K562 (cell line): Measurements from ENCODE around the gene DCUN1D2. TPM values are rescaled to one million over a fixed set of nuclear protein-coding genes. Genes with fewer than 3 reads are reported as not detected.

Source experiments
- ATAC-seq: fragments of 200-7000 bp; cut with Tn5 transposase; 3 replicates; pipeline ENCODE4 v1.9.1; 2020; ENCODE audit warnings: moderate library complexity
- BruUV-seq: library from RNA; stranded (reverse); fragments of 400-500 nt; replicated peaks from 2 replicates; lab custom pipeline; 2021; lab: Mats Ljungman, UMichigan
- CTCF ChIA-PET: fragments of 300-600 bp; formaldehyde crosslinking; extraction: SDS; loops from one replicate; lab custom pipeline; 2021; ENCODE audit warnings: low intra/inter-chr PET ratio; lab: Yijun Ruan, JAX
- POLR2A ChIA-PET: fragments of 300-600, 350-650 bp; sonication (Branson Sonifier 250); formaldehyde crosslinking; extraction: SDS; loops from one replicate; lab custom pipeline; 2021; ENCODE audit warnings: antibody characterized with exemption, inconsistent platforms; lab: Yijun Ruan, JAX
- DNase-seq, 4 experiments: peaks; one replicate each; pipeline versions ENCODE4 v3.0.0 to v3.0.0-alpha.2; 2011 to 2018; ENCODE audit warnings: low spot score in 3 of 4, mixed read lengths in 3 of 4; ENCODE audit errors: extremely low read depth in 1 of 4
- FAIRE-seq: peaks from 2 replicates; lab custom pipeline; 2011; peaks lifted over from hg19 to GRCh38; lab: Jason Lieb, UNC
- H2AFZ ChIP-seq: 2 replicates; pipeline ENCODE4 v1.6.0; 2011; ENCODE audit warnings: low read depth, low read length, control low read depth, inconsistent platforms
- H3K27ac ChIP-seq: fragments of 200-600 bp; 3 replicates; pipeline ENCODE4 v1.8.0; 2011; ENCODE audit warnings: low read depth, mild to moderate bottlenecking, control low read depth, inconsistent platforms, low read length, moderate library complexity, mixed read lengths; ENCODE audit errors: extremely low read depth
- H3K27me3 ChIP-seq, 2 experiments: fragments of 300-600 bp in 1 of 2; 2 replicates in 1 of 2; 3 replicates in 1 of 2; pipeline versions ENCODE4 v1.6.0 to v1.8.0; 2011; ENCODE audit warnings: inconsistent platforms in 2 of 2, low read length in 2 of 2, mild to moderate bottlenecking in 1 of 2, mixed read lengths in 1 of 2, moderate library complexity in 1 of 2; ENCODE audit not compliant: control insufficient read depth in 2 of 2, insufficient read depth in 2 of 2
- H3K36me3 ChIP-seq: fragments of 300-600 bp; 3 replicates; pipeline ENCODE4 v1.8.0; 2011; ENCODE audit warnings: mild to moderate bottlenecking, low read length, inconsistent platforms; ENCODE audit not compliant: control insufficient read depth, insufficient read depth
- H3K4me1 ChIP-seq, 2 experiments: fragments of 200-600 bp in 1 of 2; replicated peaks in 1 of 2; 2 replicates in 1 of 2; 3 replicates in 1 of 2; pipeline versions ENCODE4 v1.5.1 to v1.8.0; 2011; ENCODE audit warnings: inconsistent platforms in 2 of 2, low read length in 2 of 2, mild to moderate bottlenecking in 1 of 2, mixed read lengths in 1 of 2, moderate library complexity in 1 of 2; ENCODE audit not compliant: control insufficient read depth in 2 of 2, insufficient read depth in 2 of 2
- H3K4me2 ChIP-seq: 2 replicates; pipeline ENCODE4 v1.6.1; 2011; ENCODE audit warnings: low read length, control low read depth, inconsistent platforms, mixed read lengths; ENCODE audit not compliant: insufficient read depth
- H3K4me3 ChIP-seq: fragments of 200-600 bp; sonication (generic), shearing (Covaris generic); 2 replicates; pipeline ENCODE4 v1.5.1; 2016; ENCODE audit warnings: control low read depth, inconsistent platforms
- H3K79me2 ChIP-seq: fragments of 200-600 bp; 3 replicates; pipeline ENCODE4 v1.8.0; 2011; ENCODE audit warnings: low read length, inconsistent platforms; ENCODE audit not compliant: control insufficient read depth, insufficient read depth
- H3K9ac ChIP-seq, 2 experiments: 2 replicates each; pipeline versions ENCODE4 v1.6.0 to v1.6.1; 2011; ENCODE audit warnings: low read depth in 2 of 2, low read length in 2 of 2, control low read depth in 1 of 2, inconsistent platforms in 1 of 2, mild to moderate bottlenecking in 1 of 2, mixed read lengths in 1 of 2; ENCODE audit not compliant: insufficient read depth in 1 of 2
- H3K9me1 ChIP-seq: one replicate; pipeline ENCODE4 v1.6.0; 2011; ENCODE audit warnings: inconsistent platforms, mild to moderate bottlenecking, low read length, moderate library complexity; ENCODE audit not compliant: control insufficient read depth, insufficient read depth
- H3K9me3 ChIP-seq: replicated peaks from 2 replicates; pipeline ENCODE4 v1.5.1; 2011; ENCODE audit warnings: low read depth, low read length, inconsistent platforms; ENCODE audit not compliant: control insufficient read depth, insufficient read depth
- H4K20me1 ChIP-seq: replicated peaks from 2 replicates; pipeline ENCODE4 v1.6.1; 2011; ENCODE audit warnings: low read length, inconsistent platforms, mixed read lengths; ENCODE audit not compliant: control insufficient read depth, insufficient read depth
- ATF1 ChIP-seq, 2 experiments: fragments of 450-650 bp in 1 of 2; IDR thresholded peaks; 2 replicates each; pipeline ENCODE4 v1.6.1; 2016; ENCODE audit warnings: missing compliant biosample characterization in 1 of 2, missing genetic modification characterization in 1 of 2
- BRCA1 ChIP-seq, 2 experiments: fragments of 450-650 bp in 1 of 2; sonication (generic) in 1 of 2; formaldehyde crosslinking in 1 of 2; IDR thresholded peaks; 2 replicates each; pipeline versions ENCODE4 v1.5.0 to v1.6.1; 2017 to 2020; ENCODE audit warnings: mild to moderate bottlenecking in 1 of 2, missing genetic modification reagents in 1 of 2
- CREM ChIP-seq: IDR thresholded peaks from 2 replicates; pipeline ENCODE4 v1.6.1; 2014; ENCODE audit warnings: antibody characterized with exemption, low read depth
- ETV1 ChIP-seq: fragments of 450-650 bp; conservative IDR thresholded peaks from 2 replicates; pipeline ENCODE4 v1.6.1; 2016; ENCODE audit warnings: missing genetic modification characterization, control low read depth, low read depth, missing compliant biosample characterization
- FOXA1 ChIP-seq: fragments of 450-650 bp; IDR thresholded peaks from 2 replicates; pipeline ENCODE4 v1.6.1; 2016; ENCODE audit warnings: mild to moderate bottlenecking, borderline replicate concordance
- HDAC1 ChIP-seq, 2 experiments: fragments of 450-650 bp; IDR thresholded peaks; 2 replicates each; pipeline ENCODE4 v1.6.1; 2016 to 2017; ENCODE audit warnings: inconsistent platforms in 1 of 2, mild to moderate bottlenecking in 1 of 2, moderate library complexity in 1 of 2
- HMBOX1 ChIP-seq: sonication (generic); IDR thresholded peaks from 2 replicates; pipeline ENCODE4 v1.6.1; 2016
- KAT8 ChIP-seq: fragments of 450-650 bp; IDR thresholded peaks from 2 replicates; pipeline ENCODE4 v1.6.1; 2016; ENCODE audit warnings: low read depth, mild to moderate bottlenecking
- KLF10 ChIP-seq: fragments of 250-450 bp; sonication (Bioruptor Pico); IDR thresholded peaks from 2 replicates; pipeline ENCODE4 v1.6.1; 2021; ENCODE audit warnings: matching md5 sums
- NFIC ChIP-seq: fragments of 450-650 bp; IDR thresholded peaks from 2 replicates; pipeline ENCODE4 v1.6.1; 2017; ENCODE audit warnings: mild to moderate bottlenecking, inconsistent platforms
- SNIP1 ChIP-seq: fragments of 450-650 bp; IDR thresholded peaks from 2 replicates; pipeline ENCODE4 v1.7.1; 2017; ENCODE audit warnings: low read depth, mild to moderate bottlenecking
- SP2 ChIP-seq: IDR thresholded peaks from 2 replicates; pipeline ENCODE4 v1.6.1; 2011; ENCODE audit warnings: mild to moderate bottlenecking, low read depth, low read length, moderate library complexity; ENCODE audit not compliant: poor library complexity, severe bottlenecking; ENCODE audit errors: extremely low read depth
- ZBTB1 ChIP-seq: sonication (generic); formaldehyde crosslinking; IDR thresholded peaks from 2 replicates; pipeline ENCODE4 v1.8.1; 2023; ENCODE audit warnings: missing genetic modification reagents, low read depth, mild to moderate bottlenecking, borderline replicate concordance
- ZSCAN32 ChIP-seq: fragments of 450-650 bp; formaldehyde crosslinking; IDR thresholded peaks from 2 replicates; pipeline ENCODE4 v1.4.0; 2020; ENCODE audit warnings: mild to moderate bottlenecking, moderate library complexity
- WGBS: fragments of 100-300 bp; shearing (Covaris generic); methylation state at CpG from one replicate; pipeline ENCODE4 v1.1.6; 2016; ENCODE audit warnings: low coverage, mixed read lengths; ENCODE audit not compliant: insufficient coverage; ENCODE audit errors: missing lambda C conversion rate; 5-methylcytosine and 5-hydroxymethylcytosine counted together
- in situ Hi-C: fragments of 300-500 bp; cut with MboI; formaldehyde crosslinking; loops from 4 replicates; pipeline ENCODE4 v1.15.0; 2018; ENCODE audit warnings: inconsistent platforms, mixed read lengths
- intact Hi-C: fragments of 100-400 bp; cut with micrococcal nuclease; formaldehyde crosslinking; loops from 2 replicates; pipeline ENCODE4 v1.14.2; 2022
- polyA plus RNA-seq, 8 experiments: library from polyadenylated mRNA; depleted of rRNA in 4 of 8; stranded (reverse) in 5 of 8; unstranded in 3 of 8; fragments of >200 nt; fragmentation: Nextera tagmentation in 2 of 8; fragmentation: Illumina TruSeq in 1 of 8; extraction: Ambion mirVana in 2 of 8; extraction: Trizol in 1 of 8; gene quantifications; 2 replicates each; pipeline versions ENCODE4 v1.2.1 to v1.2.3, GENCODE V29; 2011 to 2014; ENCODE audit warnings: inconsistent platforms in 1 of 8, missing spikeins in 1 of 8
- total RNA-seq, 7 experiments: library from RNA; depleted of rRNA in 6 of 7; stranded (reverse); fragments of >200 nt in 6 of 7; fragmentation: Illumina TruSeq in 2 of 7; extraction: Trizol in 2 of 7; gene quantifications; 2 replicates each; pipeline versions ENCODE4 v1.2.1 to v1.2.3, GENCODE V29; 2011 to 2021; ENCODE audit warnings: low replicate concordance in 1 of 7

DCUN1D2 gene
- total and polyA plus RNA-seq, 9 of the 15 experiments (the other 6 are each of a cell fraction or from before 2014, with no cell fraction given): 2.1 to 16.8 (median 11.1) TPM

GRCh38 chr13:113468472-113469201, 21.9 kb downstream of the DCUN1D2 start:
- ATAC-seq: no peak
- no peaks in the 10 kb centered on the region for H4K20me1 ChIP-seq
- no peak for TF ChIP-seq BRCA1 (IDR thresholded peaks at IDR 0.05)
- no peak for TF ChIP-seq BRCA1 (CRISPR knock-in tag; IDR thresholded peaks at IDR 0.05)
- TF ChIP-seq HDAC1 (IDR thresholded peaks at IDR 0.05): no peak
- no peak for TF ChIP-seq ETV1 (tag)
- no peak for TF ChIP-seq KAT8
- TF ChIP-seq SP2: no peak
- no peak for TF ChIP-seq SNIP1
- TF ChIP-seq CREM: no peak
- TF ChIP-seq KLF10 (CRISPR knock-in tag): no peak
- TF ChIP-seq ZSCAN32: no peak
- no peak for TF ChIP-seq HMBOX1
- no peak for TF ChIP-seq ATF1 (CRISPR knock-in tag; IDR thresholded peaks at IDR 0.05)
- no peak for TF ChIP-seq ATF1 (tag; IDR thresholded peaks at IDR 0.05)
- TF ChIP-seq FOXA1: no peak
- TF ChIP-seq NFIC: no peak
- TF ChIP-seq ZBTB1 (CRISPR knock-in tag): no peak
- intact Hi-C loops: no loop called here
- ChIA-PET POLR2A (interaction anchor here (0.6 to 1.4 kb wide), 4 partner anchors 14 to 572 kb away, joined by 3 to 4 read pairs (median 3); no protein-coding TSS in a partner anchor), CTCF (no interaction called here)
- in situ Hi-C loops: no loop called here
- no peaks in the 10 kb centered on the region for H3K4me1 ChIP-seq
- no peak for FAIRE-seq
- H3K79me2 ChIP-seq: no peaks in the 10 kb centered on the region; the same call in 2 of the 3 replicates
- no peaks in the 10 kb centered on the region for H3K9me1 ChIP-seq
- H3K9me3 ChIP-seq: no peaks in the 10 kb centered on the region
- no peak for DNase-seq
- 95% methylated on average over 13 of the region's 22 CpGs for WGBS
- H2AFZ ChIP-seq: no peak overlapping the region
- no TSS peak for BruUV-seq
- peaks cover 28% of the 10 kb centered on the region; the same call in 1 of the 3 replicates for H3K36me3 ChIP-seq
- H3K9ac ChIP-seq: no peak overlapping the region
- no peak overlapping the region for H3K27ac ChIP-seq
- no peak overlapping the region for H3K4me2 ChIP-seq
- no peaks in the 10 kb centered on the region for H3K27me3 ChIP-seq
- H3K4me3 ChIP-seq: no peak overlapping the region
